Left lung (tissue), 10 donors: Measurements from ENCODE around the gene RPP30. TPM values are rescaled to one million over a fixed set of nuclear protein-coding genes. Genes with fewer than 3 reads are reported as not detected.

ENCODE experiments used
- ATAC-seq: fragments of 200-7000 bp; cut with Tn5 transposase; one replicate; pipeline ENCODE4 v1.9.1; 2020; ENCODE audit warnings: moderate library complexity
- DNase-seq, 4 donors: peaks; one replicate each; pipeline ENCODE4 v3.0.0-alpha.2; 2013 to 2020
- H3K27ac ChIP-seq, 2 donors: fragments of 200-600 bp; sonication (generic) in 1 of 2; one replicate each; pipeline versions ENCODE4 v1.5.0 to v1.8.0; 2020 to 2021
- H3K27me3 ChIP-seq, 2 donors: fragments of 200-600 bp; sonication (generic) in 1 of 2; one replicate each; pipeline versions ENCODE4 v1.5.0 to v1.8.0; 2020 to 2021
- H3K36me3 ChIP-seq, 2 donors: fragments of 200-600 bp; sonication (generic) in 1 of 2; one replicate each; pipeline versions ENCODE4 v1.5.0 to v1.8.0; 2020 to 2021
- H3K4me1 ChIP-seq, 2 donors: fragments of 200-600 bp; one replicate each; pipeline ENCODE4 v1.8.0; 2021
- H3K4me3 ChIP-seq, 2 donors: fragments of 200-600 bp; sonication (generic) in 1 of 2; one replicate each; pipeline versions ENCODE4 v1.5.0 to v1.8.0; 2020 to 2021; ENCODE audit warnings: mild to moderate bottlenecking in 1 of 2
- H3K9me3 ChIP-seq, 2 donors: fragments of 200-600 bp; sonication (generic) in 1 of 2; one replicate each; pipeline versions ENCODE4 v1.5.0 to v1.8.0; 2020 to 2021
- intact Hi-C, 2 donors: fragments of 100-400 bp; cut with DNase I; formaldehyde crosslinking; loops; one replicate each; pipeline versions ENCODE4 v1.11.2 to v1.14.2; 2022
- polyA plus RNA-seq, 6 donors: library from polyadenylated mRNA; unstranded; fragments of 120-200 nt; gene quantifications; one replicate each; pipeline ENCODE4 v1.2.1, GENCODE V29; 2013; ENCODE audit not compliant: insufficient read length in 6 of 6
- total RNA-seq, 2 donors: library from RNA; stranded (reverse); fragmentation: NEBNext Ultra II Directional; extraction: Animal tissue kit (Norgen Biotek cat#: 25700); gene quantifications; one replicate each; pipeline ENCODE4 v1.2.1, GENCODE V29; 2021
- TF ChIP-seq, protein P1 (sequence below), 2 donors: fragments of 200-600 bp; sonication (generic) in 1 of 2; IDR thresholded peaks; one replicate each; pipeline versions ENCODE4 v1.5.0 to v1.8.0; 2021; ENCODE audit warnings: antibody characterized with exemption in 2 of 2
- donor health status: DM: no; HTN: yes; CAD: no.
- donor health status: DM: no; HTN: no; CAD: no.

The RPP30 gene
- total and polyA plus RNA-seq, 8 donors = 26.3 to 60.6 (median 52.3) TPM

DNA sequence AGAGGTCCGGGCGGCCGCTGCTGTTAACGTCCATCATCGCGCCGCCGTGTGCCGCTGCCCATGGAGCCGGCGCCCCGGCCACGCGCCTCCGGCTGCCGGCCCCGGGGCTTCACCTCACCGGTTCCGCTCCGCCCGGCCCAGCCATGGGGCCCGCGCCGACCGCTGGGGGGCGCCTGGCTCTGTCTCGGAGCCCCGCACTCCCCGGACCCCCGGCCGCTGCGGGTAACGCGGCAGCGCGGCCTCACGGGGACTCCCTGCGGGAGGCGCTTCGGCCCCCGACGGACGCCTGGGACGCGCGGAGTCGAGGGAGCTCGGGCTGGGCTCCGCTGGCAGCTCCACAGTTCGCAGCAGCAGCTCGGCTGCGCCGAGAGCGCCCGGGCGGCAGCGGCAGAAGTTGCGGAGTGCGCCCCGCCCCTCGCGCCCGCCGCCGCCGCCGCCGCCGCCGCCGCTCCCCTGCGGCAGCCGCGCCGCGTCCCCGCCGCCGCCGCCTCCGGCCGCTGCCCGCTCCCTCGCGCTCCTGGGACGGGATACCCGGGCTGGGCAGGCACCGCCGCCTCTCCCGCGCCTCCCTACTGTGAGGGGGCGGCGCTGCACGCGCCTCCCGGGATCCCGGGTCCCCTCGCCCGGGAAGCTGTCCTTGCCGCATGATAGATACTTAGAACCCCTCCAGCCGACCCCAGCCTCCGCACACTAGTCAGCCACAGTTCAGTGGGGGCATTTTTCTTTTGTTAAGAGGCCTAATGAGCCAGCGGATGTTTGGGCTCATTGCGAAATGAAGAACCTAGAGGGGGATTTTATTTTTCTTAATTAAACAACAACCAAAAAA is 13.9 kb upstream of the RPP30 start, which contains the start of gene HTR7:
HTR7 (minus strand) TSS at position 405 of the 826 bp plus-strand sequence; CDS start at position 37, 368 bp downstream.
- intact Hi-C loops = no loop called here
- H3K27ac ChIP-seq = peak within 1 kb of the TSS in 1 of 2 donors; percentile 77
- H3K36me3 ChIP-seq = no peaks in the 10 kb centered on the region
- DNase-seq (peak; percentile 40 to 91 (median 64)), ATAC-seq (peak; percentile 94)
- H3K27me3 ChIP-seq = peaks cover 37 to 71% of the 10 kb centered on the region in 2 donors
- TF ChIP-seq, protein P1, sequence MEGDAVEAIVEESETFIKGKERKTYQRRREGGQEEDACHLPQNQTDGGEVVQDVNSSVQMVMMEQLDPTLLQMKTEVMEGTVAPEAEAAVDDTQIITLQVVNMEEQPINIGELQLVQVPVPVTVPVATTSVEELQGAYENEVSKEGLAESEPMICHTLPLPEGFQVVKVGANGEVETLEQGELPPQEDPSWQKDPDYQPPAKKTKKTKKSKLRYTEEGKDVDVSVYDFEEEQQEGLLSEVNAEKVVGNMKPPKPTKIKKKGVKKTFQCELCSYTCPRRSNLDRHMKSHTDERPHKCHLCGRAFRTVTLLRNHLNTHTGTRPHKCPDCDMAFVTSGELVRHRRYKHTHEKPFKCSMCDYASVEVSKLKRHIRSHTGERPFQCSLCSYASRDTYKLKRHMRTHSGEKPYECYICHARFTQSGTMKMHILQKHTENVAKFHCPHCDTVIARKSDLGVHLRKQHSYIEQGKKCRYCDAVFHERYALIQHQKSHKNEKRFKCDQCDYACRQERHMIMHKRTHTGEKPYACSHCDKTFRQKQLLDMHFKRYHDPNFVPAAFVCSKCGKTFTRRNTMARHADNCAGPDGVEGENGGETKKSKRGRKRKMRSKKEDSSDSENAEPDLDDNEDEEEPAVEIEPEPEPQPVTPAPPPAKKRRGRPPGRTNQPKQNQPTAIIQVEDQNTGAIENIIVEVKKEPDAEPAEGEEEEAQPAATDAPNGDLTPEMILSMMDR (IDR thresholded peaks at IDR 0.05) = peak; percentile 62 to 66
- H3K9me3 ChIP-seq = no peaks in the 10 kb centered on the region
- H3K4me3 ChIP-seq = peak within 1 kb of the TSS; percentile 45 to 54
- H3K4me1 ChIP-seq = peaks cover 0 to 26% of the 10 kb centered on the region in 2 donors

DNA sequence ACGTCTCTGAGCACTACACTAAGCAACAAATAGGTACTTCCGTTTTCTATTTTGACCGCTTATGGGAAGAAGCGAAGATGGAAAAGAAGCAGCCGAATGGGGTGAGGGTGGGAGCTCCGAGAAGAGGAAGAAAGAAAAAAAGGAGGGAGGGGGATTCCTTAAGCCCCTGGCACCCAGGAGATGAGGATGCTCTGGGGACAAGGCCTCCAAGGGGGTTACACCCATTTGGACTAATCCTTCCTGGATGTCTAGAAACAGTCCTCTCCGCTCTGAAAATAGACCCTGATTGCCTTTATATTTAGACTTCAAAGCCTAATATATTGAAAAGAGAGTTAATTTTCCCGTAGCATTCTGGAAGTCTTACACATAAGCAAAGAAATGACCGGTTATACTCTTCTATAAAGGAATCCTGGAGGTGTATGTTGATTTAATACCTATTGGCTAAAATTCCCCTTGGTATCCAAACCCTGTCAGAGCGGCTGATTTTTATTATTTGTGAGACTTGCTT is 13.3 kb upstream of the RPP30 start:
- Histone ChIP-seq H3K27ac (peak overlapping the region in 1 of 2 donors; percentile 77), H3K27me3 (peaks cover 36 to 67% of the 10 kb centered on the region in 2 donors), H3K36me3 (no peaks in the 10 kb centered on the region), H3K9me3 (no peaks in the 10 kb centered on the region), H3K4me3 (peak overlapping the region; percentile 45 to 54), H3K4me1 (peaks cover 0 to 26% of the 10 kb centered on the region in 2 donors)
- ATAC-seq (no peak), DNase-seq (no peak)
- TF ChIP-seq, protein P1 (IDR thresholded peaks at IDR 0.05) = no peak
- intact Hi-C loops = no loop called here

DNA sequence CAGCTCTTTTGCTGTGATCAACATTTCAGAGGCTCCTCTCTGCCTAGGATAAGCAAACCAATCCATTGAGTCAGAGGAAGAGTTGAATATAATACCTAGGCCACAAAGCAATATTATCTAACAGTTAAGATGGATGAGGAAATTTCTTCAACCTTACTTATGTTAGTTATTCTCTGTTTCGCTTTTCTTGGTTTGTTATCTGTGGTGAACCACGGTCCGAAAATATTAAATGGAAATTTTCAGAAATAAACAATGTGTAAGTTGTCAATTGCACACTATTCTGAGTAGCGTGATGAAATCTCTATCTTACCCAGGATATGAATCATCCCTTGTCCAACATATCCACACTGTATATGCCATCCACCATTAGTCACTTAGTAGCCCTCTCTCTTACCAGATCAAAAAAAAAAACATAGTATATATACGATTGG is 12.4 kb upstream of the RPP30 start:
- Histone ChIP-seq H3K4me3 (no peak overlapping the region), H3K4me1 (peaks cover 0 to 26% of the 10 kb centered on the region in 2 donors), H3K36me3 (no peaks in the 10 kb centered on the region), H3K9me3 (no peaks in the 10 kb centered on the region), H3K27ac (peak overlapping the region in 1 of 2 donors; percentile 41), H3K27me3 (peaks cover 32 to 67% of the 10 kb centered on the region in 2 donors)
- DNase-seq = no peak
- ATAC-seq = peak; percentile 9
- intact Hi-C loops = no loop called here
- TF ChIP-seq, protein P1 (IDR thresholded peaks at IDR 0.05) = no peak

DNA sequence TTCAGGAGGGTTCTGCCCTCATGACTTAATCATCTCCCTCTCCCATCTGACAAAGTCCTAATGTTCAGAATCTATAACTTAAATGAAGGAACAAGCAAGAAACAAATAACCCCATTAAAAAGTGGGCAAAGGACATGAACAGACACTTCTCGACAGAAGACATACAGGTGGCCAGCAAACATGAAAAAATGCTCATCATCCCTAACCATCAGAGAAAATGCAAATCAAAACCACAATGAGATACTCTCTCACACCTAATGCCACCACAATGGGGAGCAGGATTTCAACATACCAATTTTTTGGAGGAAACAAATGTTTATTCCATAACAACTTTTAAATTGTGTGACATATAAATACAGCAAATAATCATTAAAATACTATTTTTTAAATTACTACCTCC is 11.0 kb upstream of the RPP30 start:
- Histone ChIP-seq H3K4me3 (no peak overlapping the region), H3K9me3 (no peaks in the 10 kb centered on the region)

More for the DNA sequence above, 11.0 kb upstream of the RPP30 start:
- TF ChIP-seq, protein P1 (IDR thresholded peaks at IDR 0.05) = no peak
- ATAC-seq = no peak
- Histone ChIP-seq H3K4me1 (peaks cover 0 to 26% of the 10 kb centered on the region in 2 donors), H3K27ac (no peak overlapping the region), H3K27me3 (peaks cover 18 to 62% of the 10 kb centered on the region in 2 donors), H3K36me3 (no peaks in the 10 kb centered on the region)
- intact Hi-C loops = loop anchor here in 1 of 2 donors (10.0 kb wide), 1 partner anchor 106 kb away; no protein-coding TSS in a partner anchor
- DNase-seq = no peak
